ENCODE measurements around the gene MESP2.

Gene MESP2

DNA sequence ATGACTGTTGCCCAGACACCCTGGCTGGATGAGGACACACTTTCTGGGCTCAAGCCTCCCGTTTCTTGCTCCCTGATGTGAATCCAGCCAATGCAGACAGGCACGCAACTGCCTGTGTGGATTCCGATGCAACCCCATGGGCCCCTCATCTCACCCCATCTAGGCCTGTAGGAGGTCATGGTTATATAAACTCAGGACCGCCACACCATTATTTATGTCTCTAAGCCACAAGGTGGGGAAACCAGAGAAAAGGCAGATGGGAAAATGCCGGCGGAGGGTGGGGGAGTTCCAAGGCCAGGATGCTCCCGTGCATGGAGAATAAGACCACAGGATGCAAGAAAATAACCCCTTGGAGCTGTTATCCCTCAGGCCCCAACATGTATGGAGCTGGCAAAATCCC is 27.1 kb upstream of the MESP2 start:
- H3K4me3 ChIP-seq (replicated peaks in 1 of 2; ENCODE audit: low read depth in 2 of 2, low read length in 2 of 2) = no peak overlapping the region
- DNase-seq (ENCODE audit: low read depth in 2 of 2) = no peak
- TF ChIP-seq, protein P1, sequence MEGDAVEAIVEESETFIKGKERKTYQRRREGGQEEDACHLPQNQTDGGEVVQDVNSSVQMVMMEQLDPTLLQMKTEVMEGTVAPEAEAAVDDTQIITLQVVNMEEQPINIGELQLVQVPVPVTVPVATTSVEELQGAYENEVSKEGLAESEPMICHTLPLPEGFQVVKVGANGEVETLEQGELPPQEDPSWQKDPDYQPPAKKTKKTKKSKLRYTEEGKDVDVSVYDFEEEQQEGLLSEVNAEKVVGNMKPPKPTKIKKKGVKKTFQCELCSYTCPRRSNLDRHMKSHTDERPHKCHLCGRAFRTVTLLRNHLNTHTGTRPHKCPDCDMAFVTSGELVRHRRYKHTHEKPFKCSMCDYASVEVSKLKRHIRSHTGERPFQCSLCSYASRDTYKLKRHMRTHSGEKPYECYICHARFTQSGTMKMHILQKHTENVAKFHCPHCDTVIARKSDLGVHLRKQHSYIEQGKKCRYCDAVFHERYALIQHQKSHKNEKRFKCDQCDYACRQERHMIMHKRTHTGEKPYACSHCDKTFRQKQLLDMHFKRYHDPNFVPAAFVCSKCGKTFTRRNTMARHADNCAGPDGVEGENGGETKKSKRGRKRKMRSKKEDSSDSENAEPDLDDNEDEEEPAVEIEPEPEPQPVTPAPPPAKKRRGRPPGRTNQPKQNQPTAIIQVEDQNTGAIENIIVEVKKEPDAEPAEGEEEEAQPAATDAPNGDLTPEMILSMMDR (IDR thresholded peaks at IDR 0.05; ENCODE audit: low read depth, low read length) = no peak

DNA sequence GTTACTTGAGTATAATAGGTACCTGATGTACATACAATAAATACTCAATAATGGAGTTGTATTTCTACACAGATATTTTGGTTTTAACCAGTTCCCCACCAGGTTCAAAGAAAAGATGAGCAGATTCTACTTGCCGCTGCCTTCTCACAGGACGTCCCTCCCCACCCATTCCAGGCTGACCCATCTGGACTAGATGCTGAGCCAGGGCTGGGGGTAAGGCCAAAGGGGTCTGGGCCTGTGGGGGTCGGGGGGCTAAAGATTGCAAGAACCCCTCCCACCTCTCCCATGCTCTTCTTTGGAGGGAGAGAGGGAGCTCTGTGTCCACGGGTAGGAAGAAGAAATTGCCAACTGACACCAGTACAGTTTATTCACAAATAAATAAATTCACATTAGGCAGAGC is 26.6 kb upstream of the MESP2 start:
- no peak for DNase-seq (ENCODE audit: low read depth in 2 of 2)
- H3K4me3 ChIP-seq (replicated peaks in 1 of 2; ENCODE audit: low read depth in 2 of 2, low read length in 2 of 2) = no peak overlapping the region
- TF ChIP-seq, protein P1 (IDR thresholded peaks at IDR 0.05; ENCODE audit: low read depth, low read length) = no peak

DNA sequence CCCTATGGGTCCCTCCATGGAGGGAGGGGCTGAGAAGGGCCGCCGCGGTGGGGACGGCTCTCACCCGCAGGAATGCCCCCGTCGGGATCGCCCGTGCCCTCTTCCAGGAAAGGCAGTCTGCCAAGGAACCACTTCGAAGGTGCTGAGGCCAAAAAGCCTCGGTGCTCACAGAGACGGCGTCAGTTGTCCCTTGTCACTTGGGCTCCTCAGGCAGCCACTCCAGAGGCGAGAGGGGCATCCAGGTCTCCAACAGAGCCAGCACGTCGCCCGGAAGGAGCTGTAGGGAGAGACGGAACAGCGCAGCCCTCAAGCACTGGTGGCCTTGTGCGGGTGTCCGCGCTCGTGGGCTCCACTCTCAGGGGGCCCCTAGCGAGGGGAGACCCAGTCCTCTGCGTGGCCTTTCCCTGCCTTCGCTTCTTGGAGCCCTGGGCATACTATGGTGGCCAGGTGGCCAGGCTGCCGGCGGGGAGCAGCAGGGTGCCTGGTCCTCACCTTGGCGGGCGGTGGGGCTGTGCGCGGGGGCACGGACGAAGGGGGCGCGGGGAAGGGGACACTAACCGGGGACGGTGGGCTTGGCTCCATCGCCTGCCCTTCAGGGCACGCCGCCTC is 26.1 kb upstream of the MESP2 start:
- no peak for DNase-seq (ENCODE audit: low read depth in 2 of 2)
- peak overlapping the region; percentile 16 to 60 for H3K4me3 ChIP-seq (replicated peaks in 1 of 2; ENCODE audit: low read depth in 2 of 2, low read length in 2 of 2)
- TF ChIP-seq, protein P1 (IDR thresholded peaks at IDR 0.05; ENCODE audit: low read depth, low read length) = no peak

DNA sequence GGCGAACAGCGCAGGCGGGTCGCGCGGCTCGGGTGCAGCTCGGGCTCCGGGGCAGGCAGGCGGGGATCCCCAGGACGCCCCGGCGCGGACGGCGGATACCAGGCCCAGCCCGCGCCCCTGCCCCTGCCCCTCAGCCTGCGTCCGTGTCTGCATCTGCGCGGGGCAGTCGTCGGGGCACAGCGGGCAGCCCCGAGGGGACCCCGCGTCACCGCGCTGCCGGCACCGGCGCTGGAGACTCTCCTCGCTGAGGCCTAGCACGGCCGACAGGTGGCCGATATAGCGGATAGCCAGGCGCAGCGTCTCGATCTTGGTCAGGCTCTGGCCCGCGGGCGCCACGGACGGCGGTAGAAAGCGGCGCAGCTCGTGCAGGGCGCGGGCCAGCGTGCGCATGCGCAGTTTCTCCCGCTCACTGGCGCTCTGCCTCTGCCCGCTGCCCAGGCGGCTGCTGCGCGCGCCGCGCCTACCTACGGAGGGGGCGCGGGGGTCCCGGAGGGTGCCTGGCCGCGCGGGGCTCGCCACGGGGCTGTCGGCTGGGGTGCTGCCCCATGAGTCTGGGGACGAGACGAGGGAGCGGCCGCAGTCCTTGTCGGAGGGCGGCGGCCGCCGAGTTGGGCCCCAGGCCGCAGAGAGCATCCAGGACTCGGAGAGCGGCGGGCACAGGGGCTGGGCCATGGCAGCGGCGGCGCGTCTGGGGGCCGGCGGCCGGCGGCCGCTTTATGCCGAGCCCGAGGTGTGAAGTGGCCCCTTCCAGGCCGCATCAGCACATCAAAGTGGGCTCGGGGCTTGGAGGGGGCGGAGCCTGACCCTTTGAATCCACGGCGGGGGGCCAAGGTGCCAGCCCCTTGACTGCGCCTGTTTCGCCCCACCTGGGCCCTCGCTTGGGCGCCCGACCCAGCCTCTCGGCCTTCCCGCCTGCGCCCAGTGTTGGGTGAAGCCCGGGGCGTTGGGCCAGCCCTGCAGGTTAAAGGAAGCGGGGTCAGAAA is 25.3 kb upstream of the MESP2 start, which contains the start of gene MESP1:
Gene MESP1 (minus strand): TSS at position 690 of the 983 bp plus-strand sequence. CDS start 18 bp downstream, at position 672.
- H3K4me3 ChIP-seq (replicated peaks in 1 of 2; ENCODE audit: low read depth in 2 of 2, low read length in 2 of 2) = peak within 1 kb of the TSS; percentile 43 to 60
- peak; percentile 91 to 93 for DNase-seq (ENCODE audit: low read depth in 2 of 2)
- TF ChIP-seq, protein P1 (IDR thresholded peaks at IDR 0.05; ENCODE audit: low read depth, low read length) = peak; percentile 66

DNA sequence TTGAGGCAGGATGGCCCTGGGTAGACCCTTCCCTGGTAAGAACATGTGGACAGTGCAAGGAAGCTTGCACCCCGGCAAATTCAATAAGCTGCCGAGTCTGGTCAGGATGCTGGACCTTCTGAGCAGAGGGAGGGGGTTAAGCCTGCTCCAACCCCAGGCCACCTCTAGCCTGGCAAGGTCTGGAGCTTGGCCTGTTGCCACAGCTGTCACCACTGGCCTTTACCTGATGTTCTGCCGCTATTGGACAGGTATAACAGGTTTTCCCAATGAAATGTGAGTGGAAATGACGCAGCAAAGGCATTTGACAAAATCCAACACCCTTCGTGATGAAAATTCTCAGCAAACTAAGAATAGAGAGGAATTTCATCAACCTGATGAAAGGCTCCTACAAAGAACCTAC is 24.4 kb upstream of the MESP2 start:
- H3K4me3 ChIP-seq (replicated peaks in 1 of 2; ENCODE audit: low read depth in 2 of 2, low read length in 2 of 2) = no peak overlapping the region
- no peak for DNase-seq (ENCODE audit: low read depth in 2 of 2)
- TF ChIP-seq, protein P1 (IDR thresholded peaks at IDR 0.05; ENCODE audit: low read depth, low read length) = no peak

DNA sequence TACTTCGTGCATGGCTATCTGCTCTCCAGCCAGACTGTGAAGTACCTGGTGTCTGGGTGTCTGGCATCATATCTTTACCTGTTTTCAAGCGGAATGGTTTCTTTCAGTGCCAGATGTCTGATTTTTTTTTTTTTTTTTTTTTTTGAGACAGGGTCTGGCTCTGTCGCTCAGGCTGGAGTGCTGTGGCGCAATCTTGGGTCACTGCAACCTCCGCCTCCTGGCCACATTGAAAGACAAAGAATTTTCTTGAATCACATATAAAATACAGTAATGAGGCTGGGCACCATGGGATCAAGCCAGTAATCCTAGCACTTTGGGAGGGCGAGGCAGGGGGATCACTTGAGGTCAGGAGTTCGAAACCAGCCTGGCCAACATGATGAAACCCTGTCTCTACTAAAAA is 22.3 kb upstream of the MESP2 start:
- no peak overlapping the region for H3K4me3 ChIP-seq (replicated peaks in 1 of 2; ENCODE audit: low read depth in 2 of 2, low read length in 2 of 2)
- TF ChIP-seq, protein P1 (IDR thresholded peaks at IDR 0.05; ENCODE audit: low read depth, low read length) = no peak
- no peak for DNase-seq (ENCODE audit: low read depth in 2 of 2)

Measured in cardiac fibroblast (primary cell).